HEK293 (cell line): ENCODE measurements around the gene FRMPD4.

Experiments
- BCL11A ChIP-seq: fragments of 450-650 bp; formaldehyde crosslinking; IDR thresholded peaks from 2 replicates; pipeline ENCODE4 v1.5.1; 2016; ENCODE audit warnings: low read depth, missing biosample characterization, missing genetic modification characterization
- GLI4 ChIP-seq: fragments of 450-650 bp; formaldehyde crosslinking; IDR thresholded peaks from 2 replicates; pipeline ENCODE4 v1.5.1; 2016; ENCODE audit warnings: missing biosample characterization, missing genetic modification characterization
- IKZF3 ChIP-seq: fragments of 450-650 bp; IDR thresholded peaks from 2 replicates; pipeline ENCODE4 v1.5.0; 2018; ENCODE audit warnings: missing biosample characterization, mild to moderate bottlenecking, missing genetic modification characterization, moderate library complexity
- INSM2 ChIP-seq: fragments of 450-650 bp; formaldehyde crosslinking; IDR thresholded peaks from 2 replicates; pipeline ENCODE4 v1.5.1; 2016; ENCODE audit warnings: missing biosample characterization, missing genetic modification characterization
- KLF7 ChIP-seq: fragments of 450-650 bp; formaldehyde crosslinking; IDR thresholded peaks from 2 replicates; pipeline ENCODE4 v1.5.1; 2016; ENCODE audit warnings: missing biosample characterization, missing genetic modification characterization, borderline replicate concordance
- KLF8 ChIP-seq: fragments of 450-650 bp; formaldehyde crosslinking; IDR thresholded peaks from 2 replicates; pipeline ENCODE4 v1.5.1; 2016; ENCODE audit warnings: missing biosample characterization, missing genetic modification characterization
- PBX3 ChIP-seq: sonication (generic); formaldehyde crosslinking; IDR thresholded peaks from 2 replicates; pipeline ENCODE4 v1.8.1; 2022; ENCODE audit warnings: mild to moderate bottlenecking, moderate library complexity, missing genetic modification reagents
- PRDM6 ChIP-seq: fragments of 450-650 bp; formaldehyde crosslinking; IDR thresholded peaks from 2 replicates; pipeline ENCODE4 v1.5.1; 2017; ENCODE audit warnings: missing biosample characterization, missing genetic modification characterization
- SALL2 ChIP-seq: fragments of 450-650 bp; formaldehyde crosslinking; IDR thresholded peaks from 2 replicates; pipeline ENCODE4 v1.5.0; 2017; ENCODE audit warnings: missing biosample characterization, mild to moderate bottlenecking, missing genetic modification characterization, borderline replicate concordance
- YY2 ChIP-seq: fragments of 450-650 bp; formaldehyde crosslinking; IDR thresholded peaks from 2 replicates; pipeline ENCODE4 v1.5.1; 2016; ENCODE audit warnings: missing biosample characterization, missing genetic modification characterization
- ZBTB8A ChIP-seq: fragments of 450-650 bp; formaldehyde crosslinking; IDR thresholded peaks from 2 replicates; pipeline ENCODE4 v1.5.1; 2016; ENCODE audit warnings: missing biosample characterization, missing genetic modification characterization
- ZIC2 ChIP-seq: fragments of 450-650 bp; formaldehyde crosslinking; IDR thresholded peaks from 2 replicates; pipeline ENCODE4 v1.5.1; 2016; ENCODE audit warnings: missing biosample characterization, missing genetic modification characterization
- ZNF157 ChIP-seq: fragments of 450-650 bp; formaldehyde crosslinking; IDR thresholded peaks from 2 replicates; pipeline ENCODE4 v1.5.1; 2016; ENCODE audit warnings: missing biosample characterization, missing genetic modification characterization
- ZNF239 ChIP-seq: fragments of 450-650 bp; formaldehyde crosslinking; IDR thresholded peaks from 2 replicates; pipeline ENCODE4 v1.5.1; 2016; ENCODE audit warnings: missing biosample characterization, missing genetic modification characterization
- ZNF292 ChIP-seq: fragments of 450-650 bp; formaldehyde crosslinking; IDR thresholded peaks from 2 replicates; pipeline ENCODE4 v1.5.1; 2016; ENCODE audit warnings: low read depth, missing biosample characterization, missing genetic modification characterization, borderline replicate concordance
- ZNF341 ChIP-seq: fragments of 450-650 bp; formaldehyde crosslinking; IDR thresholded peaks from 2 replicates; pipeline ENCODE4; 2016; ENCODE audit warnings: low read depth, missing biosample characterization, missing genetic modification characterization
- ZNF354C ChIP-seq: fragments of 450-650 bp; formaldehyde crosslinking; IDR thresholded peaks from 2 replicates; pipeline ENCODE4 v1.5.1; 2016; ENCODE audit warnings: missing biosample characterization, missing genetic modification characterization, low read depth, borderline replicate concordance
- ZNF391 ChIP-seq: fragments of 450-650 bp; formaldehyde crosslinking; IDR thresholded peaks from 2 replicates; pipeline ENCODE4 v1.5.1; 2016; ENCODE audit warnings: low read depth, missing biosample characterization, missing genetic modification characterization, borderline replicate concordance
- ZNF426 ChIP-seq: fragments of 450-650 bp; formaldehyde crosslinking; IDR thresholded peaks from 2 replicates; pipeline ENCODE4 v1.5.1; 2017; ENCODE audit warnings: missing biosample characterization, missing genetic modification characterization, mild to moderate bottlenecking, inconsistent platforms, moderate library complexity
- ZNF549 ChIP-seq: fragments of 450-650 bp; IDR thresholded peaks from 2 replicates; pipeline ENCODE4 v1.5.1; 2018; ENCODE audit warnings: missing biosample characterization, missing genetic modification characterization, mild to moderate bottlenecking, inconsistent platforms, moderate library complexity
- ZNF580 ChIP-seq: fragments of 450-650 bp; formaldehyde crosslinking; IDR thresholded peaks from 2 replicates; pipeline ENCODE4 v1.5.1; 2016; ENCODE audit warnings: missing biosample characterization, missing genetic modification characterization
- ZNF623 ChIP-seq: fragments of 450-650 bp; formaldehyde crosslinking; IDR thresholded peaks from 2 replicates; pipeline ENCODE4 v1.5.1; 2016; ENCODE audit warnings: missing biosample characterization, missing genetic modification characterization
- ZNF654 ChIP-seq: fragments of 450-650 bp; formaldehyde crosslinking; IDR thresholded peaks from 2 replicates; pipeline ENCODE4 v1.5.1; 2016; ENCODE audit warnings: low read depth, missing biosample characterization, missing genetic modification characterization
- ZNF677 ChIP-seq: fragments of 450-650 bp; IDR thresholded peaks from 2 replicates; pipeline ENCODE4 v1.5.0; 2018; ENCODE audit warnings: missing biosample characterization, mild to moderate bottlenecking, missing genetic modification characterization, moderate library complexity
- TF ChIP-seq, protein P1 (sequence below): fragments of 450-650 bp; formaldehyde crosslinking; IDR thresholded peaks from 2 replicates; pipeline ENCODE4 v1.5.1; 2016; ENCODE audit warnings: missing biosample characterization, missing genetic modification characterization
- TF ChIP-seq, protein P2 (sequence below): IDR thresholded peaks from 2 replicates; pipeline ENCODE4 v1.6.1; 2011; ENCODE audit warnings: mild to moderate bottlenecking, low read depth, low read length, borderline replicate concordance
- TF ChIP-seq, protein P3 (sequence below): fragments of 450-650 bp; formaldehyde crosslinking; IDR thresholded peaks from 2 replicates; pipeline ENCODE4 v1.5.1; 2017; ENCODE audit warnings: missing biosample characterization, missing genetic modification characterization
- TF ChIP-seq, protein P4 (sequence below): fragments of 450-650 bp; formaldehyde crosslinking; optimal IDR thresholded peaks from 2 replicates; pipeline ENCODE3; 2016; ENCODE audit warnings: missing biosample characterization, mild to moderate bottlenecking, missing genetic modification characterization

Gene FRMPD4

GRCh38 chrX:12138361-12139313, at the start of gene FRMPD4 (continued):
- TF ChIP-seq, protein P1, sequence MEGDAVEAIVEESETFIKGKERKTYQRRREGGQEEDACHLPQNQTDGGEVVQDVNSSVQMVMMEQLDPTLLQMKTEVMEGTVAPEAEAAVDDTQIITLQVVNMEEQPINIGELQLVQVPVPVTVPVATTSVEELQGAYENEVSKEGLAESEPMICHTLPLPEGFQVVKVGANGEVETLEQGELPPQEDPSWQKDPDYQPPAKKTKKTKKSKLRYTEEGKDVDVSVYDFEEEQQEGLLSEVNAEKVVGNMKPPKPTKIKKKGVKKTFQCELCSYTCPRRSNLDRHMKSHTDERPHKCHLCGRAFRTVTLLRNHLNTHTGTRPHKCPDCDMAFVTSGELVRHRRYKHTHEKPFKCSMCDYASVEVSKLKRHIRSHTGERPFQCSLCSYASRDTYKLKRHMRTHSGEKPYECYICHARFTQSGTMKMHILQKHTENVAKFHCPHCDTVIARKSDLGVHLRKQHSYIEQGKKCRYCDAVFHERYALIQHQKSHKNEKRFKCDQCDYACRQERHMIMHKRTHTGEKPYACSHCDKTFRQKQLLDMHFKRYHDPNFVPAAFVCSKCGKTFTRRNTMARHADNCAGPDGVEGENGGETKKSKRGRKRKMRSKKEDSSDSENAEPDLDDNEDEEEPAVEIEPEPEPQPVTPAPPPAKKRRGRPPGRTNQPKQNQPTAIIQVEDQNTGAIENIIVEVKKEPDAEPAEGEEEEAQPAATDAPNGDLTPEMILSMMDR, result peak; percentile 88
- TF ChIP-seq SALL2 (tag by site-specific recombination) (no peak), ZNF391 (tag by site-specific recombination) (peak; percentile 17; the same call in 1 of the 2 replicates), INSM2 (tag by site-specific recombination) (no peak), YY2 (tag by site-specific recombination) (no peak), ZIC2 (tag by site-specific recombination) (peak; percentile 49; the same call in 1 of the 2 replicates), ZNF239 (tag by site-specific recombination) (no peak), ZNF157 (tag by site-specific recombination) (no peak), ZNF549 (tag by site-specific recombination) (no peak), ZNF654 (tag by site-specific recombination) (peak; percentile 28), ZNF341 (tag by site-specific recombination) (peak; percentile 60), ZNF677 (no peak), ZNF354C (no peak), IKZF3 (tag by site-specific recombination) (peak; percentile 83), GLI4 (tag by site-specific recombination) (no peak), KLF8 (tag by site-specific recombination) (0 out of 2 replicates have a peak, but pooled peaks have one; percentile 29), PRDM6 (tag by site-specific recombination) (0 out of 2 replicates have a peak, but pooled peaks have one; percentile 7), ZNF580 (no peak), ZNF426 (tag by site-specific recombination) (no peak), ZBTB8A (tag by site-specific recombination) (peak; percentile 78; the same call in 1 of the 2 replicates), BCL11A (tag by site-specific recombination) (no peak), PBX3 (CRISPR knock-in tag) (0 out of 2 replicates have a peak, but pooled peaks have one; percentile 28), ZNF292 (tag by site-specific recombination) (no peak), KLF7 (tag by site-specific recombination) (no peak), ZNF623 (tag by site-specific recombination) (no peak)
- TF ChIP-seq, protein P2, sequence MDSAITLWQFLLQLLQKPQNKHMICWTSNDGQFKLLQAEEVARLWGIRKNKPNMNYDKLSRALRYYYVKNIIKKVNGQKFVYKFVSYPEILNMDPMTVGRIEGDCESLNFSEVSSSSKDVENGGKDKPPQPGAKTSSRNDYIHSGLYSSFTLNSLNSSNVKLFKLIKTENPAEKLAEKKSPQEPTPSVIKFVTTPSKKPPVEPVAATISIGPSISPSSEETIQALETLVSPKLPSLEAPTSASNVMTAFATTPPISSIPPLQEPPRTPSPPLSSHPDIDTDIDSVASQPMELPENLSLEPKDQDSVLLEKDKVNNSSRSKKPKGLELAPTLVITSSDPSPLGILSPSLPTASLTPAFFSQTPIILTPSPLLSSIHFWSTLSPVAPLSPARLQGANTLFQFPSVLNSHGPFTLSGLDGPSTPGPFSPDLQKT, result no peak
- TF ChIP-seq, protein P3, sequence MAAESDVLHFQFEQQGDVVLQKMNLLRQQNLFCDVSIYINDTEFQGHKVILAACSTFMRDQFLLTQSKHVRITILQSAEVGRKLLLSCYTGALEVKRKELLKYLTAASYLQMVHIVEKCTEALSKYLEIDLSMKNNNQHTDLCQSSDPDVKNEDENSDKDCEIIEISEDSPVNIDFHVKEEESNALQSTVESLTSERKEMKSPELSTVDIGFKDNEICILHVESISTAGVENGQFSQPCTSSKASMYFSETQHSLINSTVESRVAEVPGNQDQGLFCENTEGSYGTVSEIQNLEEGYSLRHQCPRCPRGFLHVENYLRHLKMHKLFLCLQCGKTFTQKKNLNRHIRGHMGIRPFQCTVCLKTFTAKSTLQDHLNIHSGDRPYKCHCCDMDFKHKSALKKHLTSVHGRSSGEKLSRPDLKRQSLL, result 0 out of 2 replicates have a peak, but pooled peaks have one; percentile 43
- TF ChIP-seq, protein P4, sequence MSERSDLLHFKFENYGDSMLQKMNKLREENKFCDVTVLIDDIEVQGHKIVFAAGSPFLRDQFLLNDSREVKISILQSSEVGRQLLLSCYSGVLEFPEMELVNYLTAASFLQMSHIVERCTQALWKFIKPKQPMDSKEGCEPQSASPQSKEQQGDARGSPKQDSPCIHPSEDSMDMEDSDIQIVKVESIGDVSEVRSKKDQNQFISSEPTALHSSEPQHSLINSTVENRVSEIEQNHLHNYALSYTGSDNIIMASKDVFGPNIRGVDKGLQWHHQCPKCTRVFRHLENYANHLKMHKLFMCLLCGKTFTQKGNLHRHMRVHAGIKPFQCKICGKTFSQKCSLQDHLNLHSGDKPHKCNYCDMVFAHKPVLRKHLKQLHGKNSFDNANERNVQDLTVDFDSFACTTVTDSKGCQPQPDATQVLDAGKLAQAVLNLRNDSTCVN (tag by site-specific recombination), result peak; percentile 90
